OCI-LY7 (cell line): ENCODE results near the gene ITK. TPM values are rescaled to one million over a fixed set of nuclear protein-coding genes. Genes with fewer than 3 reads are reported as not detected.

ENCODE experiments used
- BruUV-seq: library from RNA; stranded (reverse); fragments of 400-500 nt; replicated peaks from 2 replicates; lab custom pipeline; 2021; lab: Mats Ljungman, UMichigan
- CTCF ChIA-PET: fragments of 300-600 bp; sonication (Branson Sonifier 250); formaldehyde crosslinking; loops from one replicate; lab custom pipeline; 2022; ENCODE audit warnings: antibody characterized with exemption; ENCODE audit not compliant: unreplicated experiment; lab: Charles Lee
- POLR2A ChIA-PET: fragments of 300-600 bp; sonication (Branson Sonifier 250); formaldehyde crosslinking; loops from one replicate; lab custom pipeline; 2022; ENCODE audit warnings: antibody characterized with exemption; lab: Charles Lee
- DNase-seq: peaks from one replicate; pipeline ENCODE4 v3.0.0-alpha.2; 2015; ENCODE audit warnings: low spot score
- H2AFZ ChIP-seq: fragments of 200-600 bp; sonication (generic), shearing (Covaris generic); 2 replicates; pipeline ENCODE4 v1.6.1; 2014; ENCODE audit warnings: mild to moderate bottlenecking, antibody characterized with exemption, low read length, moderate library complexity
- H3K27ac ChIP-seq: fragments of 200-600 bp; sonication (generic); 2 replicates; pipeline ENCODE4 v1.5.1; 2014; ENCODE audit warnings: mixed run types, low read depth, mild to moderate bottlenecking, moderate library complexity, low read length, inconsistent platforms; ENCODE audit not compliant: poor library complexity, severe bottlenecking
- H3K36me3 ChIP-seq: fragments of 200-600 bp; sonication (generic); 2 replicates; pipeline ENCODE4 v1.6.1; 2014; ENCODE audit warnings: mild to moderate bottlenecking, antibody characterized with exemption, low read length, moderate library complexity, mixed read lengths; ENCODE audit not compliant: insufficient read depth
- H3K4me1 ChIP-seq: fragments of 200-600 bp; sonication (generic); 2 replicates; pipeline ENCODE4 v1.5.1; 2014; ENCODE audit warnings: mild to moderate bottlenecking, low read length; ENCODE audit not compliant: insufficient read depth, poor library complexity, severe bottlenecking
- H3K4me2 ChIP-seq: fragments of 200-600 bp; sonication (generic); 2 replicates; pipeline ENCODE4 v1.6.1; 2014; ENCODE audit warnings: mild to moderate bottlenecking, low read length
- H3K4me3 ChIP-seq: fragments of 200-600 bp; sonication (generic); 2 replicates; pipeline ENCODE4 v1.5.1; 2014; ENCODE audit warnings: mild to moderate bottlenecking, low read depth, low read length; ENCODE audit not compliant: poor library complexity, severe bottlenecking
- H3K79me2 ChIP-seq: fragments of 200-600 bp; sonication (generic); 2 replicates; pipeline ENCODE4 v1.6.1; 2016; ENCODE audit warnings: low read depth, mild to moderate bottlenecking, low read length, moderate library complexity, mixed read lengths; ENCODE audit not compliant: insufficient read depth
- H3K9me2 ChIP-seq: fragments of 200-600 bp; sonication (generic); 2 replicates; pipeline ENCODE4 v1.6.1; 2016; ENCODE audit warnings: mild to moderate bottlenecking, low read length, mixed read lengths; ENCODE audit not compliant: insufficient read depth
- H3K9me3 ChIP-seq: fragments of 200-600 bp; sonication (generic); 2 replicates; pipeline ENCODE4 v1.6.1; 2014; ENCODE audit warnings: mild to moderate bottlenecking, mixed run types, low read length, mixed read lengths
- H4K20me1 ChIP-seq: fragments of 200-600 bp; sonication (generic); 2 replicates; pipeline ENCODE4 v1.6.1; 2014; ENCODE audit warnings: mild to moderate bottlenecking, antibody characterized with exemption, low read length, moderate library complexity, mixed read lengths; ENCODE audit not compliant: insufficient read depth
- EZH2phosphoT487 ChIP-seq: fragments of 200-600 bp; sonication (generic); IDR thresholded peaks from 2 replicates; pipeline ENCODE4 v1.6.1; 2018; ENCODE audit warnings: low read depth, borderline replicate concordance, mild to moderate bottlenecking, mixed run types, antibody characterized with exemption, low read length, moderate library complexity, mixed read lengths
- intact Hi-C: fragments of 100-400 bp; cut with micrococcal nuclease; formaldehyde crosslinking; loops from one replicate; pipeline ENCODE4 v1.10.0; 2022; ENCODE audit not compliant: unreplicated experiment
- total RNA-seq, 2 experiments: library from RNA; depleted of rRNA in 1 of 2; stranded (reverse); fragments of >200 nt in 1 of 2; shearing (Covaris generic) in 1 of 2; gene quantifications; 2 replicates each; pipeline ENCODE4 v1.2.3, GENCODE V29; 2014 to 2022
- TF ChIP-seq, protein P1 (sequence below): fragments of 200-600 bp; sonication (generic); conservative IDR thresholded peaks from 2 replicates; pipeline ENCODE4 v1.5.1; 2014; ENCODE audit warnings: mild to moderate bottlenecking, antibody characterized with exemption, low read length, moderate library complexity, mixed read lengths

The ITK gene
- total RNA-seq, 2 experiments from 2014 or later, result not detected

DNA sequence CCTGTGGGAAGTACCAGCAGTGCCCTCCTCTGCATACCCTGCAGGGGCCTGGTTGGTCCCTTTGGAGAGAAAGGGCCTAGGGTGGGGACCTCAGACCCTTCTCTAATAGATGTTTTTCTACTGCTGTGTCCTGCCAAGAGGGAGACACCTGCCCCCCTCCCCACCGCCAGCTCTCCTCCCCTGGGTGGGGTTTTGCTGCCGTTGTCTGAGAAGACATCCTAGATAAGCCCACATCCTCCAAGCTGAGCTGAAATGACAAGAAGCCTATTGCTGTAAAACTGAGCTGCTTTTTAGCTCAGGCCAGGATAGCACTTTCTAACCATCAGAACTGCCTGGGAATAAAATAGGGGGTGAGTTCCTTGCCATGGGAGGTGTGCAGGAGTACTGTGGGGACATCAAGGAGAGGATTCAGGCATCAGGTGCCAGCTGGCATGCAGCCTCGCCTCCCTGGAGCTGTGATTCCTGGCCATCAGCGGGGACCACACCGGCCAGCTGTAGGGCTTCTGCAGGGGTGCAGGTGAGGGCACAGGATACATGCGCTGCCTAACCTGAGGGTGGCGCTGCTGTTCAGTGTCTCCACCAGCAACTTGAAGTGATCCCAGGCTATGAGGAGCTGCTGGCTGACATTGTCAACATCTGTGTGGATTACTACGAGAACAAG lies 123.2 kb downstream of the ITK start:
- BruUV-seq, result no TSS peak
- Histone ChIP-seq H3K79me2 (no peaks in the 10 kb centered on the region), H3K4me3 (no peak overlapping the region), H3K9me2 (no peaks in the 10 kb centered on the region), H4K20me1 (no peaks in the 10 kb centered on the region), H3K36me3 (peaks cover 96% of the 10 kb centered on the region), H3K4me1 (peaks cover 6% of the 10 kb centered on the region), H3K9me3 (no peaks in the 10 kb centered on the region), H3K4me2 (no peak overlapping the region), H3K27ac (no peak overlapping the region), H2AFZ (no peak overlapping the region)
- intact Hi-C loops, result no loop called here
- ChIA-PET CTCF (interaction anchor here (1.1 kb wide), 1 partner anchor 54 kb away, joined by 3 read pairs; no protein-coding TSS in a partner anchor), POLR2A (interaction anchor here (1.5 kb wide), 1 partner anchor 41 kb away, joined by 3 read pairs; no protein-coding TSS in a partner anchor)
- peak; percentile 16 for DNase-seq
- TF ChIP-seq, protein P1, sequence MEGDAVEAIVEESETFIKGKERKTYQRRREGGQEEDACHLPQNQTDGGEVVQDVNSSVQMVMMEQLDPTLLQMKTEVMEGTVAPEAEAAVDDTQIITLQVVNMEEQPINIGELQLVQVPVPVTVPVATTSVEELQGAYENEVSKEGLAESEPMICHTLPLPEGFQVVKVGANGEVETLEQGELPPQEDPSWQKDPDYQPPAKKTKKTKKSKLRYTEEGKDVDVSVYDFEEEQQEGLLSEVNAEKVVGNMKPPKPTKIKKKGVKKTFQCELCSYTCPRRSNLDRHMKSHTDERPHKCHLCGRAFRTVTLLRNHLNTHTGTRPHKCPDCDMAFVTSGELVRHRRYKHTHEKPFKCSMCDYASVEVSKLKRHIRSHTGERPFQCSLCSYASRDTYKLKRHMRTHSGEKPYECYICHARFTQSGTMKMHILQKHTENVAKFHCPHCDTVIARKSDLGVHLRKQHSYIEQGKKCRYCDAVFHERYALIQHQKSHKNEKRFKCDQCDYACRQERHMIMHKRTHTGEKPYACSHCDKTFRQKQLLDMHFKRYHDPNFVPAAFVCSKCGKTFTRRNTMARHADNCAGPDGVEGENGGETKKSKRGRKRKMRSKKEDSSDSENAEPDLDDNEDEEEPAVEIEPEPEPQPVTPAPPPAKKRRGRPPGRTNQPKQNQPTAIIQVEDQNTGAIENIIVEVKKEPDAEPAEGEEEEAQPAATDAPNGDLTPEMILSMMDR, result peak; percentile 54
- no peak for TF ChIP-seq EZH2phosphoT487

Other genes starting within 250 kb of the ITK start
- gene TIMD4, start 217.6 kb upstream of the ITK start, total RNA-seq (2014; rRNA removed; shearing (Covaris generic)), result 0.82 and 1.1 TPM in 2 replicates
- gene TIMD4, start 217.6 kb upstream of the ITK start, total RNA-seq (2022), result 0.50 and 1.3 TPM in 2 replicates
- gene HAVCR1, start 121.7 kb upstream of the ITK start, total RNA-seq (2014; rRNA removed; shearing (Covaris generic)), result 0.13 TPM in 1 of 2 replicates, not detected in the other
- not detected in 2 replicates for gene HAVCR1, start 121.7 kb upstream of the ITK start, total RNA-seq (2022)
- 4.2 and 7.4 TPM in 2 replicates for gene HAVCR2, start 71.8 kb upstream of the ITK start, total RNA-seq (2014; rRNA removed; shearing (Covaris generic))
- 3.7 and 4.4 TPM in 2 replicates for gene HAVCR2, start 71.8 kb upstream of the ITK start, total RNA-seq (2022)
- 19.0 and 23.3 TPM in 2 replicates for gene MED7, start 38.0 kb upstream of the ITK start, total RNA-seq (2014; rRNA removed; shearing (Covaris generic))
- gene MED7, start 38.0 kb upstream of the ITK start, total RNA-seq (2022), result 18.9 and 19.6 TPM in 2 replicates
- gene GARIN3, start 14.6 kb upstream of the ITK start, total RNA-seq (2014; rRNA removed; shearing (Covaris generic)), result not detected in 2 replicates
- not detected in 2 replicates for gene GARIN3, start 14.6 kb upstream of the ITK start, total RNA-seq (2022)
- 221 and 258 TPM in 2 replicates for gene CYFIP2, start 85.3 kb downstream of the ITK start, total RNA-seq (2014; rRNA removed; shearing (Covaris generic))
- 419 and 461 TPM in 2 replicates for gene CYFIP2, start 85.3 kb downstream of the ITK start, total RNA-seq (2022)